Measurements from ENCODE around the gene STON1. TPM values are rescaled to one million over a fixed set of nuclear protein-coding genes. Genes with fewer than 3 reads are reported as not detected.

STON1 gene
- total RNA-seq, 1 experiment from 2014 or later, result 5.5 TPM

DNA sequence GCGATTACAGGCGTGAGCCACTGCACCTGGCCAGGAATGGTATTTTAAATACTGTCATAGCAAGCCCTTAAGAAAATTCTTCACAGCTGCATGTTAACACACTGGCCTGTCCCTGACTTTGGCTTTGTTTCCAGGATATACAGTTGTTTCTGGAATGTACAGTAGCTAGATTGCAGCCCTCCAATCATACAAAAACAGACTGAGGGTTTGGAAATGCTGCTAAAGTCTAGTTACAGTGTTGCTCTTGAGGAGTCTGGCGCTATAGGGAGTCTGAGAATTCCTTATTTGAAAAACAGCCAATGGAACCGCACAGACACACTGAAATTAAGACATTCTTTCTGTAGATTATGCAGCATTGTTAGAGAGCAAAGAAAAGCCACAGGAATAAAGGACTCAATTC lies 37.7 kb downstream of the STON1 start:
- TF ChIP-seq, protein P1, sequence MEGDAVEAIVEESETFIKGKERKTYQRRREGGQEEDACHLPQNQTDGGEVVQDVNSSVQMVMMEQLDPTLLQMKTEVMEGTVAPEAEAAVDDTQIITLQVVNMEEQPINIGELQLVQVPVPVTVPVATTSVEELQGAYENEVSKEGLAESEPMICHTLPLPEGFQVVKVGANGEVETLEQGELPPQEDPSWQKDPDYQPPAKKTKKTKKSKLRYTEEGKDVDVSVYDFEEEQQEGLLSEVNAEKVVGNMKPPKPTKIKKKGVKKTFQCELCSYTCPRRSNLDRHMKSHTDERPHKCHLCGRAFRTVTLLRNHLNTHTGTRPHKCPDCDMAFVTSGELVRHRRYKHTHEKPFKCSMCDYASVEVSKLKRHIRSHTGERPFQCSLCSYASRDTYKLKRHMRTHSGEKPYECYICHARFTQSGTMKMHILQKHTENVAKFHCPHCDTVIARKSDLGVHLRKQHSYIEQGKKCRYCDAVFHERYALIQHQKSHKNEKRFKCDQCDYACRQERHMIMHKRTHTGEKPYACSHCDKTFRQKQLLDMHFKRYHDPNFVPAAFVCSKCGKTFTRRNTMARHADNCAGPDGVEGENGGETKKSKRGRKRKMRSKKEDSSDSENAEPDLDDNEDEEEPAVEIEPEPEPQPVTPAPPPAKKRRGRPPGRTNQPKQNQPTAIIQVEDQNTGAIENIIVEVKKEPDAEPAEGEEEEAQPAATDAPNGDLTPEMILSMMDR (conservative IDR thresholded peaks at IDR 0.05), result no peak
- H3K4me3 Mint-ChIP-seq, result no peak overlapping the region
- Histone ChIP-seq H3K9me3 (ENCODE audit: control insufficient read depth, low read depth, low read length) (no peaks in the 10 kb centered on the region), H3K27ac (ENCODE audit: insufficient read length, low read depth, low read length) (no peak overlapping the region), H3K23me2 (ENCODE audit: insufficient read length, low read depth, low read length, poor library complexity, severe bottlenecking) (no peaks in the 10 kb centered on the region), H3K14ac (ENCODE audit: insufficient read depth, low read length) (no peak overlapping the region), H3K79me2 (ENCODE audit: insufficient read depth, low read length) (no peaks in the 10 kb centered on the region), H3K4me1 (ENCODE audit: insufficient read depth, low read length) (no peaks in the 10 kb centered on the region), H4K20me1 (ENCODE audit: control insufficient read depth, insufficient read depth, insufficient read length) (no peaks in the 10 kb centered on the region), H3K23ac (ENCODE audit: insufficient read length, low read depth, low read length) (no peak overlapping the region), H3K18ac (ENCODE audit: insufficient read length, low read depth, low read length) (no peak overlapping the region), H3K4ac (ENCODE audit: low read depth, low read length) (no peak overlapping the region), H4K91ac (ENCODE audit: insufficient read length, low read depth, low read length) (no peak overlapping the region), H3K56ac (ENCODE audit: insufficient read length, low read depth, low read length) (no peak overlapping the region), H2AFZ (ENCODE audit: low read length) (no peak overlapping the region), H3K79me1 (ENCODE audit: insufficient read depth, low read depth, low read length, poor library complexity, severe bottlenecking) (no peaks in the 10 kb centered on the region), H3K9ac (ENCODE audit: extremely low read depth, insufficient read length, low read length) (no peak overlapping the region), H3T11ph (ENCODE audit: low read length) (no peak overlapping the region), H2BK12ac (ENCODE audit: insufficient read length, low read depth, low read length) (no peak overlapping the region), H4K5ac (ENCODE audit: insufficient read length, low read depth, low read length) (no peak overlapping the region), H2BK5ac (ENCODE audit: insufficient read length, low read length) (no peak overlapping the region), H3K4me2 (ENCODE audit: insufficient read depth, insufficient read length, low read length) (no peak overlapping the region), H3K27me3 (ENCODE audit: insufficient read depth, low read length) (no peaks in the 10 kb centered on the region), H4K8ac (replicated peaks; ENCODE audit: insufficient read length, low read depth, low read length) (no peak overlapping the region), H2BK120ac (ENCODE audit: low read depth, low read length, poor library complexity, severe bottlenecking) (no peak overlapping the region), H2BK20ac (ENCODE audit: low read depth, low read length, poor library complexity, severe bottlenecking) (no peak overlapping the region), H2AK5ac (ENCODE audit: insufficient read length, low read length) (no peak overlapping the region), H2BK15ac (ENCODE audit: low read depth, low read length) (no peak overlapping the region)
- no peaks in the 10 kb centered on the region for H3K9me3 Mint-ChIP-seq
- WGBS (ENCODE audit: extremely low coverage, insufficient read length, low lambda C conversion rate), result no CpG with 5 or more reads among the region's 4 CpGs
- peaks cover 10 to 17% of the 10 kb centered on the region in 2 experiments for H3K4me1 Mint-ChIP-seq
- no peak overlapping the region for H3K27ac Mint-ChIP-seq
- H3K36me3 Mint-ChIP-seq (ENCODE audit: insufficient read depth in 1 of 3, low read depth in 3 of 3), result peaks cover 0 to 4% (median 2%) of the 10 kb centered on the region in 3 experiments; a peak in 3 of 7 replicates
- H3K27me3 Mint-ChIP-seq (ENCODE audit: low read depth), result peaks cover 10% of the 10 kb centered on the region
- no peak for DNase-seq

All from H9 (cell line).